NCI-H187 (cell line): ENCODE results near the gene ZNF30.
"Not testable (repeated sequence)": the region's sequence is repeated elsewhere in the genome, so short reads cannot be mapped to it uniquely, and the experiment has no call there.

Experiments used
- DNase-seq, 2 experiments: peaks; one replicate each; lab custom pipeline; 2025; lab: John Stamatoyannopoulos, UW

The ZNF30 gene

GRCh38 chr19:34926685-34927375 lies at the start of gene ZNF30:
TSS of gene ZNF30 (plus strand) at chr19:34926903. CDS start at chr19:34929948, 3,045 bp downstream.
- DNase-seq = no peak

DNA sequence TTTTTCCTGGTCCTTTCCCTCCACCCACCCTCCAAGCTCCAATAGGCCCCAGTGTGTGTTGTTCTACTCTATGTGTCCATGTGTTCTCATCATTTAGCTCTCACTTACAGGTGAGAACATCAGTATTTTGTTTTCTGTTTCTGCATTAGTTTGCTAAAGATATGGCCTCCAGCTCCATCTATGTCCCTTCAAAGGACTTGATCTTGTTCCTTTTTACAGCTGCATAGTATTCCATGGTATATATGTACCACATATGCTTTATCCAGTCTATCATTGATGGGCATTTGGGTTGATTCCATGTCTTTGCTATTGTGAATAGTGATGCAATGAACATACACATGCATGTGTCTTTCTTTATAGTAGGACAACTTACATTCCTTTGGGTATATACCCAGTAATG lies 47.1 kb upstream of the ZNF30 start:
- DNase-seq = no peak

- no peak for DNase-seq
These were observed 46.7 kb upstream of the ZNF30 start for GRCh38 chr19:34880034-34880433.

DNA sequence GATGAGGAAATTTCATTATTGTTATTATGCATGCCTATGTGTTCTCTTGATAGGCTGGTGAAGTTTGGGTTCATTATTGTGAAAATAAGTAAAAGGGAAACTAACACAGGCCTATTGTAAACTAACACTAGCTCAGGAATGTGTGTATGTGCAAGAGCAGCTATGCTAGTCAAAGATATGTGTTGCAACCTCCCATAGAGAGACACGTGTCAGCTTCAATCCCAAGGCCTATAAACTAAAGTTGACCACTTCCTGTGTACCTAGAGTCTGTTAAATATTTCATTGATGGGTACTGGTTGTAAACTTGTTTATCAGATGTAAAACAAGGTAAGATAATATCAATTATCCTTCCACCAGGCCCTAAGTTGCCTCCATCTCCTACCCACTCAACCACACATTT lies 44.7 kb upstream of the ZNF30 start:
- no peak for DNase-seq

DNA sequence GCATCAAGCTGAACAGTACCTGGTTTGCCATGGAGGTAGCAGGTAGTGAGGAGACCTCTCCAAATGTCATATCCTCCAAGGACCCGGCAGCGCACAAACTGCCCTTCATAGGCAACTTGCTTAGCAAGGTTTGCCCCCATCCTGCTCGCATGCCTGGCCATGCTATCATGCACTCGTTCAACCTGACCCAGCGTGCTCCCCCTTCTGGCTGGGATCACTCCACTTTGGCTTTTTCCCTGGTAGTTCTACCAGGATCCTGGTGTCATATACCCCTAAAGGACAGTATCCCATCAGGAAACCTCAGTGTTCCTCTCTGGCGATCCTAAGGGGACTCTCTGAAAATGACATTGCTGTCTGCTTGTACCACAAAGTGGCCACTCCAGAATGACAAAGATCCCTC lies 38.6 kb upstream of the ZNF30 start:
- no peak for DNase-seq

DNA sequence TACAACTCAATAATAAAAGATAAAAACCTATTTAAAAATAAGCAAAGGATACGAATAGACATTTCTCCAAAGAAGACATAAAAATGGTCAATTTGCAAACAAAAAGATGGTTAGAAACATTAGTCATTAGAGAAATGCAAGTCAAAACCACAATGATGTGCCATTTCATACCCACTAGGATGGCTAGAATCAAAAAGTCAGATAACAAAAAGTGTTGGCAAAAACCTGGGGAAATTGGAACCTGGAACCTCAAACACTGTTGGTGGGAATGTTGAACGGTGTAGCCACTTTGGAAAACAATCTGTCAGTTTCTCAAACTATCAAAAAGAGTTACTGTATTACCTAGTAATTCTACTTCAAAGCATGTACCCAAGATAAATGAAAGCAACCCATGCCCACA lies 26.5 kb upstream of the ZNF30 start:
- no peak for DNase-seq

DNA sequence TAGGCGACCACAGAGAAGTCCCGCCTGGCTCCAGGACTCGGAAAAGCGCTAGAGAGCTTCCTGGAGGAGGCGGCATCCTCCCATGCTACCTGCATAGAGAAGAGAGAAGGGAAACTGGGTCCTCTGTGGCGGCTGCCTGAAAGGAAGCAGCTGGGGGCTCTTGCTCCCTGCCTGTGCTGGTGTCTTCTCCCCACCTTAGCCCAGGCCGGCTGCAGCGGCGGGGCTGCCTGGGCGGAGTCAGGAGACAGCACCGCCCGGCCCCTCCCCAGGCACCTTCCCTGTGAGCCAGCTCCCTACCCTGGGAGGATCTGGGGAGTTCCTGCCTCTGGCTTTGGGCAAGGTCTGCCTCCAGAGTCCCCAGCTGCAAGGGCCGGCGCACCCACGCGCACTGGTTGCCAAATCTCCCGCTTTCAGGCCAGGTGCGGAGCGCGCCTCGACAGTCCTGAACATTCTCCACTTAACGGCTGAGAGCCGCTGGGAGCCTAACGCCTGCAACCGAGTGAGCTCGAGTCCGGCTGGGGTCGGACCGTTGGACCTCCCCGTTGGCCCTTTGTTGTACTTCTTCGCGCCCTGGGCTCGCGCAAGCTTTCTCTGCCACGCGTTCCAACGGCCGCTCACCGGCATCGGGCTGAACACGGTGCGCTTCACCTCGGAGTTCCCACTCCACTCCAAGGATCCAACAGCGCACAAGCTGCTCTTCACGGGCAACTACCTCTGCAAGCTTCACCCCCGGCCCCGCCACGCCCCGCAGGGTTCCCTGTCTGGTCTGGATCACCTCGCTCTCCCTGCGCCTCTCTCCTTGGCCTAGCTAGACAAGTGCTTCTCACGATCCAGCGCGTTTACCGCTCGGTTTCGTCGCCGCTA lies 21.8 kb upstream of the ZNF30 start:
- DNase-seq = no peak

DNA sequence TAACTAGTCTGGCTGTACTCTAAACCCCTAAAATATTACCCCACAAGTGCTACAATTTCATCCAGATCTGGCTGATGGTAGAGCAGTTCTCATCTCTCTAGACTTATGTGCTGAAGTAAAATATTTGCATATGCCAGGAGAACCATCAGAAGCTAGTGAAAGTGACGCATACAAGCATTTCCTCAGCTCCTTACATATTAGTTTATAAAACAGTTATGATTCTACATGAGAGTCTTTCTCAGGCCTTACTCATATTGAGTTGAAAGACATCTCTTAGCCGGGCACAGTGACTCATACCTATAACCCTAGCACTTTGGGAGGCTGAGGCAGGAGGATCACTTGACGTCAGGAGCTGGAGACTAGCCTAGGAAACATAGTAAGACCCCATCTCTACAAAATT lies 15.9 kb upstream of the ZNF30 start:
- DNase-seq = no peak

DNA sequence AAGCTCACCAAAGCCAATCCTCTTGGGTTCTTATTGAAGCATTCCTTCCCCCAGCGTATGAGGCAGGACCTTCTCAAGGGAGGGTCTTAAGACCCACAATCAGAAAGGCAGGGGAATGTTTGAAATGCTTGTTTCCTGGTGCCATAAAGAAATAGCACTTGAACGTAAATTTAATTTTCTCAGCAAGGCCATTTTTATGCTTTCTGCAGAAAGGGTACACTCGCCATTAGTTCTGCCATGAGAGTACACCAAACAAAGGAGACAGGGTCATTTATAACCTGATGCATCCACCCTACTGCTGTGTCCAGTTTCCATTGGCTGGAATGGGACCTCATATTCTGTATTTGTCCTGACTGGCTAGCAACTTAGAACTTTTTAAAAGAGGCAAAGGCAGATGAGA lies 9.6 kb upstream of the ZNF30 start:
- DNase-seq = not testable (repeated sequence)

DNA sequence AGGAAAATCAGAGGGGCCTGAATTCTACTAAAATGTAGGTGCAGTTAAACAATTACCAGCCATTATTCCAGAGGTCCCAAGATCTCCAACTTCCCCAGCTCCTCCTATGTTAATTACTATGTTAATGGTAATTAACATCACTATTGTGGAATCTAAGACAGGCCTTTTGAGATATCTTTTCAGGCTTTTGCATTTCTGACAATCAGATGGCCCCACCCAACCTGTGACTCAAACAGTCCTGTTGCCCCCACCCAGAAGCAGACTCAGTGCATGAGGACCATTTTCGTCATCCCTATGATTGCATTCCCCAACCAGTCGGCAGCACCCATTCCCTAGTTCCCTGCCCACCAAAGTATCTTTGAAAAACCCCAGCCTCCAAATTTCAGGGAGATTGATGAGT lies 8.5 kb upstream of the ZNF30 start:
- no peak for DNase-seq

GRCh38 chr19:34920090-34920786 lies 6.5 kb upstream of the ZNF30 start:
- not testable (repeated sequence) for DNase-seq

DNA sequence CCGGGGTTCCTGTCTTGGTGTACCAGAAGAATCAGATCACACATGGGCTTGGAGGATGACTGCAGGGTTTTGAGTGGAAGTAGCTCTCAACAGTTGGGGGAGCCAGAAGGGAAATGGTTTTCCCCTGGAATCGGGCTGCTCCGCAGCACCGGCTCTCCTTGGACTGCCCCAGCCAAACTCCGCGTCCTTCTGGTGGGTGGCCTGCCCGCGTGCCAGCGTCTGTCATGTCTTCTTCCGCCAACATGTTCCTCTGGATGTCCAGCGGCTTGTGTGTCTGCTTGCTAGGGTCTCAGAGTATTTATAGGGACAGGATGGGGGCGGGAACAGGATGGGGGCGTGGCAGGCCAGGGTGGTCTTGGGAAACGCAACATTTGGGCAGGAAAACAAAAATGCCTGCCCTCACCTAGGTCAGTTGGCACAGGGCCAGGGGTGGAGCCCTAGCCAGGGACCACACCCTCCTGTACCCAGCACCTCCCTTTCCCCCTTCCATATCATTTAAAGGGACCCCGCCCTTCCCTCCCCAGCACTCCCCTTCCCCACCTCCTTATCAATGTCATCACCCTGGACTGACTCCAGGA lies 1.3 kb upstream of the ZNF30 start:
- DNase-seq = no peak

DNA sequence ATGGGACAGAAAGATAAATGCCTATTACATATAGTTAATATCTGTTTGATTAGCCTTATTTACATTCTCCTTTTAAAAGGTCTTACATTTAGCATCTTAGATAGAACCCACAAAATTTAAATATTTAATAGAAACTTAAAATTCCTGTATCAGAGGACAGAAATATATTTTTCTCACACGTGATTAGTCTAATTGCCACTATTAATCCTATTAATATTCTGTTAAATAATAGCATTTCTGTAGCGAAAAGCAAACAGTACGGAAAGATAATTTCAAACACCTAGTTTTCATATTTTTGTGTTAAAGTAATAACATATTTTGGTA lies 380 bp upstream of the ZNF30 start:
- DNase-seq = no peak

DNA sequence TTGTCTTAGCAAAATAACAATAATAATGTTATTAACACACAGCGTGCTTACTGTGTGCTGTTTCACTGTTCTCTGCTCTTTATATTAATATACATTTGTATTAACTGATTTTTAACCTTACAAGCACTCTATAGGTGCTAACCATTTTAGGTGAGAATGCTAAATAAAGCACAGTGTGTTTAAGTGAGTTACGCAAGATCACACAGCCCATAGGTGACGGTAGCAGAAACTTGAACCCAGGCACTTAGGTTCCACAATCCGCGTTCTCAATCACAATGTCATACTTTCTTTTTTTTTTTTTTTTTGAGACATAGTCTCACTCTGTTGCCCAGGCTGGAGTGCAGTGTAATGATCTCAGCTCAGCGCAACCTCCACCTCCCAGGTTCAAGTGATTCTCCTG lies 5.8 kb downstream of the ZNF30 start:
- no peak for DNase-seq

- no peak for DNase-seq
These were observed 9.5 kb downstream of the ZNF30 start for GRCh38 chr19:34936184-34936583.

DNA sequence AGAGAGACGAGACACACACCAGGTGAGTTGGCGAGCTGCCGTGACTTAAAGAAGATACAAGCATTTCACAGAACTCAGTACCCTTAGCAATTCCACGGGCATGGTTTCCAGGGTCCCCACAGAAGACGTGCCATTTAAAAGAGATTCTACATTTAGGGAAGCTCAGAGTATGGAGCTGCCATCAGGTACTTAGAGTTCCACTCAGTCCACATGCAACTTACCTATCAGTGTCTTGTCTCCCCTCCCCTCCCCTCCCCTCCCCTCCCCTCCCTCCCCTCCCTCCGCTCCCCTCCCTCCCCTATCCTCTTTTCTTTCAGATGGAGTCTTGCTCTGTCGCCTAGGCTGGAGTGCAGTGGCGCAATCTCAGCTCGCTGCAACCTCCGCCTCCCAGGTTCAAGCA lies 12.2 kb downstream of the ZNF30 start:
- no peak for DNase-seq

DNA sequence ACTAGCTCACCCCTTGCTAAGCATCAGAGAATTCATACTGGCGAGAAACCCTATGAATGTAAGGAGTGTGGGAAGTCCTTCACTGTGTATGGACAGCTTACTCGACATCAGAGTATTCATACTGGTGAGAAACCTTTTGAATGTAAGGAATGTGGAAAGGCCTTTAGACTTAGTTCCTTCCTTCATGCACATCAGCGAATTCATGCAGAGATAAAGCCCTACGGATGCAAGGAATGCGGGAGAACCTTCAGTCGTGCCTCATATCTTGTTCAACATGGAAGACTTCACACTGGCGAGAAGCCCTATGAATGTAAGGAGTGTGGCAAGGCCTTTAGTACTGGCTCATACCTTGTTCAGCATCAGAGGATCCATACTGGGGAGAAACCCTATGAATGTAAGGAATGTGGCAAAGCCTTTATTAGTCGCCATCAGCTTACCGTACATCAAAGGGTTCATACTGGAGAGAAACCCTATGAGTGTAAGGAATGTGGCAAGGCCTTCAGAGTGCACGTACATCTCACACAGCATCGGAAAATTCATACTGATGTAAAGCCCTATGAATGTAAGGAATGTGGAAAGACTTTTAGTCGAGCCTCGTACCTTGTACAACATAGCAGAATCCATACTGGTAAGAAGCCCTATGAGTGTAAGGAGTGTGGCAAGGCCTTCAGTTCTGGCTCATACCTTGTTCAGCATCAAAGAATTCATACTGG lies 17.3 kb downstream of the ZNF30 start:
- no peak for DNase-seq

DNA sequence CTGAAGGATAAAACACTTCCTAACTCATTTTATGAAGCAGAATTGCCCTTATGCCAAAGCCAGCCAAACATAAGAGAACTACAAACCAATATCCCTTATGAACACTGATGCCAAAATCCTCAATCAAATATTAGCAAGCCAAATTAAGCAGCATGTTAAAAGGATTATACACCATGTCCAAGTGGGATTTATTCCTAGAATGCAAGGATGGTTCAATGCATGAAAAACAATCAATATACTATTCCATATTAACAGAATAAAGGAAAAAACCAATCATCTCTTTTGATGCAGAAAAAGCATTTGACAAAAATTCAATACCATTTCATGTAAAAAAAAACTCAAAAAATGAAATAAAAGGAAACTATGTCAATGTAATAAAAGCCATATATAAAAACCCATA lies 26.4 kb downstream of the ZNF30 start:
- DNase-seq = no peak

GRCh38 chr19:34957830-34958751 lies 31.4 kb downstream of the ZNF30 start:
- DNase-seq = no peak

- no peak for DNase-seq
These were observed 32.3 kb downstream of the ZNF30 start for GRCh38 chr19:34959021-34959420.
